Left renal cortex interstitium (tissue), 4 donors: Measurements from ENCODE around the gene LRSAM1. TPM values are rescaled to one million over a fixed set of nuclear protein-coding genes. Genes with fewer than 3 reads are reported as not detected.

ENCODE experiments used
- DNase-seq, 4 donors: peaks; one replicate each; pipeline ENCODE4 v3.0.0-alpha.2; 2013; ENCODE audit warnings: low read depth in 4 of 4, low spot score in 2 of 4, missing footprints in 1 of 4
- polyA plus RNA-seq, 4 donors: library from polyadenylated mRNA; unstranded; fragments of 120-200 nt; gene quantifications; one replicate each; pipeline ENCODE4 v1.2.1, GENCODE V29; 2013; ENCODE audit not compliant: insufficient read length in 4 of 4

Gene LRSAM1
- polyA plus RNA-seq, 4 donors = 14.2 to 26.1 (median 19.1) TPM

DNA sequence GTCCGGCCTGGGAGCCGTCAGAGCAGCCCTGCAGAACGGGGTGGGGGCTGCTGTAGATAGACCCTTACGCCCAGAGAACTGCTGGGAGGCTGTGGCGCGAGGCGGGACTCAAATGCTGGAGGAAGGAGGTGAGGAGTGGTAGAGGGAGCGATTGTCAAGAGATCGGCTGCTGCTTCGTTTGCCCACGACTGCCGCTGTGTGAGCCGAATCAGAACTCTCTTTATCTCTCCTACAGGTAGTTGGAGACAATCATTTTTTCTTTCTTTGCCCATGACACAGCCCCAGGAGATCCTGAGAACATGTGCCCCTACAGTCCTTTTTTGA, 26.7 kb upstream of the LRSAM1 start:
- DNase-seq = no peak

- no peak for DNase-seq
These were observed 24.6 kb upstream of the LRSAM1 start for GRCh38 chr9:127426756-127427155.

- no peak for DNase-seq
These were observed 23.0 kb upstream of the LRSAM1 start for GRCh38 chr9:127428348-127428747.

DNA sequence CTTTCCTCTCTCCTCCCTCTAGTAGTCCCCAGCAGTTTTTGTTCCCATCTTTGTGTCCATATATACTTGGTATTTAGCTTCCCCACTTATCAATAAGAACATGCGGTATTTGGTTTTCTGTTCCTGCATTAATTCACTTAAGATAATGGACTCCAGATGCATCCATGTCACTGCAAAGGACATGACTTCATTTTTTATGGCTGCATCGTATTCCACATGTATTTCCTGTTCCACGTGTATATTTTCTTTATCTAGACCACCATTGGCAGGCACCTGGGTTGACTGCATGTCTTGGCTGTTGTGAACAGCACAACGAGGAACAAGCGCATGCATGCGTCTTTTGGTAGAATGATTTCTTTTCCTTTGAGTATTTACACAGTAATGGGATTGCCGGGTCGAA, 20.9 kb upstream of the LRSAM1 start:
- DNase-seq = no peak

GRCh38 chr9:127437497-127438264, 13.6 kb upstream of the LRSAM1 start:
- DNase-seq = no peak

DNA sequence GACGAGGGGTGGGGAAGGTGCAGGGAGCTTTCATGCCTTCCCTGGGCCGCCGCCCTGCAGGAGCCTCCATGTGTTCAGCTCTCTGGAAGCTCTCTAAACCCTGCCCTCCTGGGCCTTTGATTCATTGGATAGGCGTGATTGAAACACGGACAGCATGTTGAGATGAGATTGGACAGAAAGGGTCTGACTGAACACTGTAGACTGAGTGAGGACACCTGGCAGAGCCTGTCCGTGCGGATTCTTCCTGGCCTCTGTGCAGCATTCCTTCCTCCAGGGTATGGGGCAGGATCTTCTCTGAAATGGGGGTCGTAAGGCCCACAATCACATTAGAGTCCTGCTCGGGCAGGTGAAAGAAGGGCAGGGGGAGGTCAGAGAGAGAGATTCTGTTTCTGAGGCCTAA, 12.9 kb upstream of the LRSAM1 start:
- DNase-seq = no peak

DNA sequence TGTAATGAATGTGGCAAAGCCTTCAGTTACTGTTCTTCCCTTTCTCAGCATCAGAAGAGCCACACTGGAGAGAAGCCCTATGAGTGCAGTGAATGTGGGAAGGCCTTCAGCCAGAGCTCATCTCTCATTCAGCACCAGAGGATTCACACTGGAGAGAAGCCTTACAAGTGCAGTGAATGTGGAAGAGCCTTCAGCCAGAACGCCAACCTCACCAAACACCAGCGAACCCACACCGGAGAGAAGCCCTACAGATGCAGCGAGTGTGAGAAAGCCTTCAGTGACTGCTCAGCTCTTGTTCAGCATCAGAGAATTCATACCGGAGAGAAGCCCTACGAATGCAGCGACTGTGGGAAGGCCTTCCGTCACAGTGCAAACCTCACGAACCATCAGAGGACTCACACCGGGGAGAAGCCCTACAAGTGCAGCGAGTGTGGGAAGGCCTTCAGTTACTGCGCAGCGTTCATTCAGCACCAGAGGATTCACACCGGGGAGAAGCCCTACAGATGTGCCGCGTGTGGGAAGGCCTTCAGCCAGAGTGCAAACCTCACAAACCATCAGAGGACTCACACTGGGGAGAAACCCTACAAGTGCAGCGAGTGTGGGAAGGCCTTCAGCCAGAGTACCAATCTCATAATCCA, 6.9 kb upstream of the LRSAM1 start:
- no peak for DNase-seq

GRCh38 chr9:127444921-127445850, 6.1 kb upstream of the LRSAM1 start:
- DNase-seq = no peak

GRCh38 chr9:127445851-127446712, 5.2 kb upstream of the LRSAM1 start:
- DNase-seq = no peak

- DNase-seq = no peak
These were observed 4.4 kb upstream of the LRSAM1 start for GRCh38 chr9:127446713-127447415.

GRCh38 chr9:127447416-127448111, 3.7 kb upstream of the LRSAM1 start:
- DNase-seq = no peak

DNA sequence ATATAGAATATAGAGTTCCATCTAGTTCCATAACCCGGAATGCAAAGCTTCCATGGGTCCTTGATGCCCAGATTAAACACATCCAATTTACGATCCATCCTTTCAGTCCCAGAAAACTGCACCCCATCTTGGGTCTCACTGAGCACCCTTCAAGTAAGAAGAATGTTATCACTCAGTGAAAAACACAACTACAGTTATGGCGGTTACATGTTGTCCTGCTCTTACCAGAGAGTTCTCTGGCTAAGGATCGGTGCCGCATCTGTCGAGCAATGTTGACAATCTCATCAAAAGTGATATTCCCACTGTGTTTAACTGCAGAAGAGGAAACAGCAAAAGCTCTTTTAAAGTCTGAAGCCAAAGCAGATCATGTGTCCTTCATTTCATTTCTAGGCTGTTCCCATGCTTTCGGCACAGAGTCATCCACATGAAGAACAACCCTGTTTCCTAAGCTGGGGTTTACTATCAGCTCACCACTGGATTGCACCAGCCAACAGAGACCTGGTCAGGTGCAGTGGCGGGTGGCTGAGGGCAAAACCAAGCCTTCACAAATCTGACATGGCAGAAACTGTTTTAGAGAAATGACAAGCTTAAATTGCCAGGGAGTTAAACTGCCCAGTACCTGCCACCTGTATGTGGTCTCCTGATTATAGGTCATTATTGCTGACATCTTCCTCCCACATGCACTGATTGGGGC, 3.1 kb upstream of the LRSAM1 start:
- DNase-seq = no peak

GRCh38 chr9:127449332-127449966, 1.9 kb upstream of the LRSAM1 start:
- DNase-seq = no peak

- DNase-seq = no peak
These were observed 1.0 kb upstream of the LRSAM1 start for GRCh38 chr9:127450243-127450760.

DNA sequence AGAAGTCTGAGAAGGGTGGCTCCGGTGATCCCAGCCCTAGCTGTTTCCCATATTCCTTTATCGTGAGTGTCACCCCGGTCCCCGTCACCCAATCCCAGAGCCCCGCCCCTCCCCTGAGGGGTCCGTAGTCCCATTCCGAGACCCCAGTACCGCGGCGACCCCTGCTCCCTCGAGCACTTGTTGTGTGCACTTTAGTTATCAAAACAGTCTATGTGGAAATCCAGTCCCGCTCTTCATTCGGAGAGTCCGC, 223 bp downstream of the LRSAM1 start:
- no peak for DNase-seq

DNA sequence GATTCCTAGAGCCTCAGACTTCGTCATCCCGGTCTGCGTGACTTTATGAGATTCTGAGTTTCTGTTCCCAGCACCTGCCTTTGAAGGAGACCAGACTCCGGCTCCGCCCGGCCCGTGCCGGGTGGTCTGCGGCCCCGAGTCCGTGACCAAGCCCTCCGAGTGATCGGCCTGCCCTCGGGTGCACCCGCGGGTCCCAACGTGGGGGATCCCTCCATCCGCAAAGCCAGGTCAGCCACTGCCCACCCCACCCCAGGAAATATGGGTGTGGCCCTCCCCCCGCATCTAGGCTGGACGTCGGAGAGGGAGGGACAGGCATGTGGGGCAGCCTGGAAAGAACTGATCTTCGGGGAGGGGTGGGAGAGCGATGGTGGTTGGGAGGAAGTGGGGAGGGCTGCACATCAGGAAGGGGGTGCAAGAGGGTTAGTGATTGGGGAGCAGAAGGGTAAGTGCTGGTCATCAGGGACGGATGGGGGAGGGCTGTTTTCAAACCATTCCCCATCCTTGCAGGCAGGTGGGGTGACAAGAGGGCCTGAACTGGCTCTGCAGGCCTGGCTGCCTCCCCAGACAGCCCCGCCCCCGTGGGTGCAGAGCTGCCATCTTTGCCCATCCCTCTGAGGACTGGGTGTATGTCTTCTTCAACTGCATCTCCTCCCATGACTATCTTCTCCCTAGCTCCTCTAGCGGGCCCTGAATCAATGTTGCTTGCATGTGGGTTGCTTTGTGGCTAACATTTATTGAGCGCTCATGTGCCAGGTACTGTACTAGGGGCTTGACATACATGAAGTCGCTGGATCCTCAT, 747 bp downstream of the LRSAM1 start:
- no peak for DNase-seq

DNA sequence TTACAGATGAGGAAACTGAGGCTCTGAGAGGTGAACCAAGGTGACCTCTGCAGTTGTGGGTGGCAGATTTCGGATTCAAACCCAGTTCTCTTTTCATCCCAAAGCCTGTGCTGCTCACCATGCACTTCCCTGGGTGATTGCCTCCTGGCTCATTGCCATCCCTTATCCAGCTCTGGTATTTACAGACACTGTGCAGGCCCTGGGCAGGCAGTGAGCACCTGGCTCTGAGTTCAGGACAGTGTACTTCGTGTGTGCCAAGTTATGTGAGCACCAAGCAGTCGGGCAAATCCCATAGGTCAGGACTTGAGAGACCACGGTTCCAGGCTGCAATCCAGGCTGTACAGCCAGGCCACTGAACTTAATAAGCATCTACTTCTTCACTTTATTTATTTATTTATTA, 1.4 kb downstream of the LRSAM1 start:
- no peak for DNase-seq
